Cardiac muscle cell (in vitro differentiated cells and primary cell): ENCODE data around the gene ACAA2. TPM values are rescaled to one million over a fixed set of nuclear protein-coding genes. Genes with fewer than 3 reads are reported as not detected.
A peak's percentile ranks its signal among the peaks of the same experiment; 100 is the strongest.

Experiments
- DNase-seq, 2 donors: peaks; one replicate each; pipeline versions ENCODE4 v3.0.0 to v3.0.0-alpha.2; 2010 to 2017; ENCODE audit warnings: low read depth in 1 of 2, low spot score in 1 of 2
- H3K27ac ChIP-seq: fragments of 200-600 bp; sonication (generic); 2 replicates; pipeline ENCODE4 v1.5.1; 2016
- H3K27me3 ChIP-seq: fragments of 200-600 bp; sonication (generic); 2 replicates; pipeline ENCODE4 v1.6.0; 2016; ENCODE audit warnings: control low read depth
- H3K36me3 ChIP-seq: fragments of 200-600 bp; sonication (generic); 2 replicates; pipeline ENCODE4 v1.5.1; 2016; ENCODE audit warnings: control low read depth
- H3K4me1 ChIP-seq: fragments of 200-600 bp; sonication (generic); 2 replicates; pipeline ENCODE4 v1.8.1; 2017; ENCODE audit warnings: low read depth, mild to moderate bottlenecking, mixed run types
- H3K4me3 ChIP-seq: fragments of 200-600 bp; sonication (generic); 2 replicates; pipeline ENCODE4 v1.5.1; 2016; ENCODE audit warnings: mild to moderate bottlenecking
- H3K9me3 ChIP-seq: fragments of 200-600 bp; sonication (generic); 2 replicates; pipeline ENCODE4 v1.5.1; 2017; ENCODE audit warnings: low read depth, mild to moderate bottlenecking, control low read depth
- CTCF ChIP-seq: IDR thresholded peaks from 2 replicates; pipeline ENCODE4 v1.5.1; 2012; ENCODE audit warnings: low read depth, mild to moderate bottlenecking, low read length
- polyA plus RNA-seq: library from polyadenylated mRNA; unstranded; fragments of >200 nt; fragmentation: Nextera tagmentation; extraction: Ambion mirVana; gene quantifications from 2 replicates; pipeline ENCODE4 v1.2.1, GENCODE V29; 2016
- total RNA-seq: library from RNA; depleted of rRNA; stranded (reverse); fragments of >200 nt; gene quantifications from 2 replicates; pipeline ENCODE4 v1.2.3, GENCODE V29; 2016

ACAA2 gene
- total and polyA plus RNA-seq, 2 experiments from 2014 or later = 68.7 to 150 TPM

DNA sequence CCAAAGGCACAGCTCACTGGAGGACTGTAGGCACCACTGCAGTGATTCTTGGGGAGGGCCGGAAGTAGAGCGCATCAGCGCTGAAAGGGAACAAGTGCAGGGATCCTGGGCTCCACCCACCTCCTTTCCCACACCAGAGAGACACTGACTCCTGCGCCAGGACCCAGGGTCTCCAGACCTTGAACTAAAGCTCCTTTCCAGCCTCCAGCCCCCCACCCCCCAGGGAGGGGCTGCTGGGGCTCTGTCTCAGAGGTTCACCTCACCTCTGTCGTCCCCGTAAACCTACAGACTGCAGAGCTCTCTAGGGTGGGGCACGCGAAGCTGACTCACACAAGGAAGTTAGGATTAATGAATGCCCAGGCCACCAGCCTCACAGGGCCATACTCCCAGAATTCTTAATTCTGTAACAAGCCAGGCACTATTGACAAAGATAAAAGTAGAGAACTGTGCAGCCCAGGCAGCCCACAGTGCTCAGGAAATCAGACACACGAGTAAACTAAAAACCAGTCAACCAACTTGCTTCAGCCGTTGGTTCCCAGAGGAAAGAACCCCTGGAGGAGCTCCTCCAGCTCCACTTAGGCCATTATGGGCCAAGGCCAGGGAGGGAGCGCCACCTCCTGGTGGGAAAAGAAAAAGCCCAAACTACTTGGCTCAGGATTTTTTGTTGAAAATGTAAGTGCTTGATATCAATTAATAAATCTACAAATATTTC lies 45.1 kb upstream of the ACAA2 start:
- no peaks in the 10 kb centered on the region for H3K36me3 ChIP-seq
- no peak overlapping the region for H3K4me3 ChIP-seq
- peak; percentile 93 for TF ChIP-seq CTCF
- no peaks in the 10 kb centered on the region for H3K4me1 ChIP-seq
- DNase-seq = peak; percentile 82 to 84
- H3K27ac ChIP-seq = no peak overlapping the region
- H3K27me3 ChIP-seq = no peaks in the 10 kb centered on the region
- H3K9me3 ChIP-seq = no peaks in the 10 kb centered on the region

DNA sequence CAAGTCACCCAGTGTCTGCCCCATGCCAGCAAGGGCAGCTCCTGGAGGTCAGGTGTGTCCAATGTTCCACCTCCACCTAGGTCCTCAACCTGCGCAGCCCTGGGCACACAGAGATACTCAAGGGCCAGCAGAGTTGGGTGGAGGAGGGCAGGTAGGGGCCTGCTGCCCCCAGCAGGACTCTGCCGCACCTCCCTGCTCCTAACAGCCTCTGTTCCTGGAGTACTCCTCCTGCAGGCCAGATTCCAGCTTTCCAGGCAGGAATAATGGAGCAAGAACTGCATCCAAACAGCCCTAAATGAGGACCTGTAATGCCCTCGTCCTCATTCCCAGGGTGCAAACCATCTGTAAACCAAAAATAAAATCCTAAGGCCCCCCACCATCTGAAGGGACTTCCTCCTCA lies 44.4 kb upstream of the ACAA2 start:
- no peaks in the 10 kb centered on the region for H3K9me3 ChIP-seq
- H3K36me3 ChIP-seq = no peaks in the 10 kb centered on the region
- H3K4me1 ChIP-seq = no peaks in the 10 kb centered on the region
- H3K4me3 ChIP-seq = no peak overlapping the region
- no peaks in the 10 kb centered on the region for H3K27me3 ChIP-seq
- no peak for DNase-seq
- H3K27ac ChIP-seq = no peak overlapping the region
- TF ChIP-seq CTCF = no peak

- Histone ChIP-seq H3K36me3 (no peaks in the 10 kb centered on the region), H3K27me3 (no peaks in the 10 kb centered on the region), H3K4me3 (no peak overlapping the region), H3K27ac (no peak overlapping the region), H3K9me3 (no peaks in the 10 kb centered on the region), H3K4me1 (no peaks in the 10 kb centered on the region)
- TF ChIP-seq CTCF = no peak
- DNase-seq = no peak
These were observed 43.2 kb upstream of the ACAA2 start for GRCh38 chr18:49856496-49856895.

DNA sequence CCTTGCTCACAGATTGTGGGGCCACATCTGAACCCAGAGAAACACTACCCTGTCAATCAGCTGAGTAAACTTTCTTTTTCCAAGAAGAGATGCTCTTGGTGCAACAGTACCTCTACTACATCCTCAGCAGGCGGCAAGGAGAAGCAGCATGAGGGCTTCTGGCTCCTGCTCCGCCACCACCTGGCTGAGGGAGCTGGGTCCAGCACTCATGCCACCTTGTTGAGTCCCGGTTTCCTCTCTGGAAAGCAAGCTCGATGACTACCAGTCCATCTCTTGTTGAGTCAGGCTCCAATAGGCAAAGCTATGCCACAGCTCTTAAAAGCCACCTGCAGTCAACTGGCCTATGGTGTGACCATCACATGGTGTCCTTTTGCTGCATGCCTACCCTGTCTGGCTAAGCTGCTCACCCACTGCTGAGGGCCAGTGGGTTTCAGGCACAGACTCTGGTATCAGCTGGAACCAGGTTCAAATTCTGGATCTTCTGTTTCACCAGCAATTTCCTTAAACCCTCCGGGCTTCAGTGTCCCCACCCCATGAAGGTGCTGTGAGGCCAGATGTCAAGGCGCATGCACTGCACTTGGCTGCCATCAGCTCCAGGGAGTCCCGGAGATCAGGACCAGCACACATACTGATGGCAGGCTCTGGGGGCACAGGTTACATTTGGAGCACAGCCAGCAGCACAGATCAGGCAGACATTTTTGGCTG lies 42.5 kb upstream of the ACAA2 start:
- no peak for TF ChIP-seq CTCF
- no peak for DNase-seq
- H3K4me1 ChIP-seq = no peaks in the 10 kb centered on the region
- H3K27ac ChIP-seq = no peak overlapping the region
- H3K36me3 ChIP-seq = no peaks in the 10 kb centered on the region
- no peaks in the 10 kb centered on the region for H3K27me3 ChIP-seq
- H3K9me3 ChIP-seq = no peaks in the 10 kb centered on the region
- no peak overlapping the region for H3K4me3 ChIP-seq

DNA sequence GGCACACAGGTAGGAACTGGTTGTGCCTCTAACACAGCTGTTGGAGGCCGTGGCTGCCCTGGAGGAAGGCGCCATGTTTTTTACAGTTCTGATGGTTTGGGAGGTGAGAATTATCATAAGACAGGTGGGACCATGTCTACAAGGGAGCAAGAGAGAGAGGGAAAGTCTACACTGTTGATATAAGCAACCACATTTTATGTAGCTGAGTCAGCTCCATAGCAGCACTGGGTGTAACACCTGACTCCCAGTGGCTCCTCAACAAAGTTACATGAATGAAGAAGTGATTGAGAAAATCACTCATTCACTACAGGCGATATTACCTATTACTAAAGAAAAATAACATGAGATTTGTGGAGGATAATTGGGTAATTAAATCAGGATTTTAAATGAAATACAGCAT lies 41.3 kb upstream of the ACAA2 start:
- no peak overlapping the region for H3K4me3 ChIP-seq
- H3K9me3 ChIP-seq = no peaks in the 10 kb centered on the region
- H3K4me1 ChIP-seq = no peaks in the 10 kb centered on the region
- DNase-seq = no peak
- H3K27ac ChIP-seq = no peak overlapping the region
- no peaks in the 10 kb centered on the region for H3K36me3 ChIP-seq
- H3K27me3 ChIP-seq = no peaks in the 10 kb centered on the region
- no peak for TF ChIP-seq CTCF
